BLaER1 (cell line): ENCODE results near the gene ELK3.

Source experiments
- H3K27ac ChIP-seq: shearing (Covaris generic); formaldehyde crosslinking; 2 replicates; pipeline ENCODE4 v1.8.1; 2022
- H3K27me3 ChIP-seq: shearing (Covaris generic); formaldehyde crosslinking; 2 replicates; pipeline ENCODE4 v1.8.1; 2022
- H3K36me3 ChIP-seq: shearing (Covaris generic); formaldehyde crosslinking; 2 replicates; pipeline ENCODE4 v1.8.1; 2022
- H3K4me1 ChIP-seq: shearing (Covaris generic); formaldehyde crosslinking; 2 replicates; pipeline ENCODE4 v1.8.1; 2022
- H3K4me2 ChIP-seq: shearing (Covaris generic); formaldehyde crosslinking; 2 replicates; pipeline ENCODE4 v1.8.1; 2022
- H3K4me3 ChIP-seq: shearing (Covaris generic); formaldehyde crosslinking; 2 replicates; pipeline ENCODE4 v1.8.1; 2022
- H3K9ac ChIP-seq: shearing (Covaris generic); formaldehyde crosslinking; 2 replicates; pipeline ENCODE4 v1.8.1; 2022
- H3K9me3 ChIP-seq: shearing (Covaris generic); formaldehyde crosslinking; 2 replicates; pipeline ENCODE4 v1.8.1; 2022
- H4K20me1 ChIP-seq: shearing (Covaris generic); formaldehyde crosslinking; 2 replicates; pipeline ENCODE4 v1.8.1; 2022
- Cebpa-rat ChIP-seq: shearing (Covaris generic); IDR thresholded peaks from 2 replicates; pipeline ENCODE4 v1.8.1; 2022

The ELK3 gene

GRCh38 chr12:96208801-96209549, 14.8 kb downstream of the ELK3 start:
- Histone ChIP-seq H3K4me1 (peaks cover 100% of the 10 kb centered on the region), H3K27ac (peak overlapping the region; percentile 88), H3K9me3 (peaks cover 12% of the 10 kb centered on the region; the same call in 1 of the 2 replicates), H3K4me2 (peak overlapping the region; percentile 88), H3K4me3 (peak overlapping the region; percentile 52), H3K27me3 (no peaks in the 10 kb centered on the region), H3K9ac (peak overlapping the region; percentile 77), H3K36me3 (peaks cover 3% of the 10 kb centered on the region; the same call in 1 of the 2 replicates), H4K20me1 (peaks cover 16% of the 10 kb centered on the region; the same call in 1 of the 2 replicates)
- peak; percentile 87 for TF ChIP-seq Cebpa-rat

GRCh38 chr12:96210376-96211055, 16.3 kb downstream of the ELK3 start:
- peaks cover 100% of the 10 kb centered on the region for H3K4me1 ChIP-seq
- peak overlapping the region; percentile 52 for H3K4me3 ChIP-seq
- no peaks in the 10 kb centered on the region for H3K36me3 ChIP-seq
- no peak for TF ChIP-seq Cebpa-rat
- peak overlapping the region; percentile 88 for H3K4me2 ChIP-seq
- H3K27ac ChIP-seq = peak overlapping the region; percentile 88
- peaks cover 8% of the 10 kb centered on the region for H4K20me1 ChIP-seq
- H3K27me3 ChIP-seq = no peaks in the 10 kb centered on the region
- H3K9me3 ChIP-seq = 0 out of 2 replicates have a peak, but pooled peaks cover 6% of the 10 kb centered on the region
- H3K9ac ChIP-seq = peak overlapping the region; percentile 77

GRCh38 chr12:96211988-96212387, 17.8 kb downstream of the ELK3 start:
- Histone ChIP-seq H3K27ac (peak overlapping the region; percentile 88), H3K4me2 (peak overlapping the region; percentile 88), H3K9ac (peak overlapping the region; percentile 67), H3K9me3 (no peaks in the 10 kb centered on the region), H3K36me3 (peaks cover 12% of the 10 kb centered on the region), H4K20me1 (peaks cover 16% of the 10 kb centered on the region), H3K27me3 (no peaks in the 10 kb centered on the region), H3K4me3 (peak overlapping the region; percentile 45), H3K4me1 (peaks cover 96% of the 10 kb centered on the region)
- TF ChIP-seq Cebpa-rat = no peak

- peak overlapping the region; percentile 88 for H3K27ac ChIP-seq
- TF ChIP-seq Cebpa-rat = no peak
- H3K4me2 ChIP-seq = peak overlapping the region; percentile 88
- peak overlapping the region; percentile 67; the same call in 1 of the 2 replicates for H3K9ac ChIP-seq
- peaks cover 21% of the 10 kb centered on the region for H4K20me1 ChIP-seq
- H3K36me3 ChIP-seq = peaks cover 20% of the 10 kb centered on the region
- no peaks in the 10 kb centered on the region for H3K27me3 ChIP-seq
- no peaks in the 10 kb centered on the region for H3K9me3 ChIP-seq
- H3K4me3 ChIP-seq = peak overlapping the region; percentile 45
- peaks cover 88% of the 10 kb centered on the region for H3K4me1 ChIP-seq
These were observed 18.5 kb downstream of the ELK3 start for GRCh38 chr12:96212456-96213375.

- H3K4me1 ChIP-seq = peaks cover 77% of the 10 kb centered on the region
- peak overlapping the region; percentile 10; the same call in 1 of the 2 replicates for H3K4me3 ChIP-seq
- peak overlapping the region; percentile 88 for H3K4me2 ChIP-seq
- peaks cover 28% of the 10 kb centered on the region for H4K20me1 ChIP-seq
- H3K9ac ChIP-seq = peak overlapping the region; percentile 62; the same call in 1 of the 2 replicates
- no peaks in the 10 kb centered on the region for H3K9me3 ChIP-seq
- no peak for TF ChIP-seq Cebpa-rat
- H3K36me3 ChIP-seq = peaks cover 26% of the 10 kb centered on the region
- H3K27ac ChIP-seq = peak overlapping the region; percentile 88
- no peaks in the 10 kb centered on the region for H3K27me3 ChIP-seq
These were observed 19.7 kb downstream of the ELK3 start for GRCh38 chr12:96213869-96214268.

GRCh38 chr12:96215919-96216273, 21.7 kb downstream of the ELK3 start:
- H3K4me2 ChIP-seq = peak overlapping the region; percentile 88
- peaks cover 45% of the 10 kb centered on the region for H4K20me1 ChIP-seq
- peak overlapping the region; percentile 44; the same call in 1 of the 2 replicates for H3K9ac ChIP-seq

GRCh38 chr12:96218989-96219678, 25.0 kb downstream of the ELK3 start:
- Histone ChIP-seq H3K36me3 (peaks cover 70% of the 10 kb centered on the region), H3K4me1 (peaks cover 45% of the 10 kb centered on the region), H3K27me3 (no peaks in the 10 kb centered on the region), H3K4me2 (no peak overlapping the region), H3K4me3 (no peak overlapping the region), H3K9me3 (no peaks in the 10 kb centered on the region), H3K27ac (no peak overlapping the region), H3K9ac (no peak overlapping the region), H4K20me1 (peaks cover 77% of the 10 kb centered on the region)
- no peak for TF ChIP-seq Cebpa-rat

More at GRCh38 chr12:96215919-96216273, 21.7 kb downstream of the ELK3 start:
- H3K36me3 ChIP-seq = peaks cover 38% of the 10 kb centered on the region
- H3K27ac ChIP-seq = peak overlapping the region; percentile 29; the same call in 1 of the 2 replicates
- H3K9me3 ChIP-seq = no peaks in the 10 kb centered on the region
- H3K4me1 ChIP-seq = peaks cover 57% of the 10 kb centered on the region
- no peak overlapping the region for H3K4me3 ChIP-seq
- H3K27me3 ChIP-seq = no peaks in the 10 kb centered on the region
- TF ChIP-seq Cebpa-rat = no peak

- no peak overlapping the region for H3K4me2 ChIP-seq
- no peaks in the 10 kb centered on the region for H3K27me3 ChIP-seq
- peaks cover 76% of the 10 kb centered on the region for H3K36me3 ChIP-seq
- no peak for TF ChIP-seq Cebpa-rat
- H3K4me3 ChIP-seq = no peak overlapping the region
- H3K9ac ChIP-seq = no peak overlapping the region
- no peak overlapping the region for H3K27ac ChIP-seq
- H3K4me1 ChIP-seq = peaks cover 45% of the 10 kb centered on the region
- H4K20me1 ChIP-seq = peaks cover 84% of the 10 kb centered on the region
- H3K9me3 ChIP-seq = no peaks in the 10 kb centered on the region
These were observed 25.6 kb downstream of the ELK3 start for GRCh38 chr12:96219700-96220206.
